CD14-positive monocyte (primary cell): ENCODE measurements around the gene HSD17B3. TPM values are rescaled to one million over a fixed set of nuclear protein-coding genes. Genes with fewer than 3 reads are reported as not detected.
"Not testable (repeated sequence)": the region's sequence is repeated elsewhere in the genome, so short reads cannot be mapped to it uniquely, and the experiment has no call there.

ENCODE experiments used
- DNase-seq, 3 donors: peaks; one replicate each; pipeline ENCODE4 v3.0.0-alpha.2; 2011 to 2022
- H2AFZ ChIP-seq: 2 replicates; pipeline ENCODE4 v1.6.0; 2012; ENCODE audit warnings: mild to moderate bottlenecking, low read depth, low read length, inconsistent platforms; ENCODE audit not compliant: insufficient read depth, poor library complexity, severe bottlenecking
- H3K27ac ChIP-seq, 2 donors: 1 replicate in 1 of 2; 2 replicates in 1 of 2; pipeline ENCODE4 v1.5.1; 2012 to 2013; ENCODE audit warnings: low read length in 2 of 2, control low read depth in 1 of 2, inconsistent platforms in 1 of 2, low read depth in 1 of 2, mild to moderate bottlenecking in 1 of 2
- H3K27me3 ChIP-seq, 2 donors: one replicate each; pipeline versions ENCODE4 v1.6.0 to v1.6.1; 2011 to 2013; ENCODE audit warnings: low read length in 2 of 2; ENCODE audit not compliant: control insufficient read depth in 2 of 2, insufficient read depth in 2 of 2
- H3K36me3 ChIP-seq, 2 donors: replicated peaks in 1 of 2; 1 replicate in 1 of 2; 2 replicates in 1 of 2; pipeline versions ENCODE4 v1.5.1 to v1.6.1; 2012 to 2013; ENCODE audit warnings: low read length in 2 of 2, control low read depth in 1 of 2, inconsistent platforms in 1 of 2, mild to moderate bottlenecking in 1 of 2; ENCODE audit not compliant: insufficient read depth in 2 of 2, control insufficient read depth in 1 of 2
- H3K4me1 ChIP-seq, 2 donors: 1 replicate in 1 of 2; 2 replicates in 1 of 2; pipeline versions ENCODE4 v1.5.1 to v1.6.1; 2012 to 2013; ENCODE audit warnings: low read length in 2 of 2, control low read depth in 1 of 2, inconsistent platforms in 1 of 2, mild to moderate bottlenecking in 1 of 2, moderate library complexity in 1 of 2; ENCODE audit not compliant: insufficient read depth in 2 of 2, control insufficient read depth in 1 of 2
- H3K4me2 ChIP-seq: replicated peaks from 2 replicates; pipeline ENCODE3; 2012; ENCODE audit warnings: low read length, moderate library complexity, mild to moderate bottlenecking; ENCODE audit not compliant: poor library complexity, severe bottlenecking; ENCODE audit errors: extremely low read depth
- H3K4me3 ChIP-seq, 3 experiments: fragments of 200-600 bp in 1 of 3; sonication (generic) in 1 of 3; replicated peaks in 1 of 3; 1 replicate in 2 of 3; 2 replicates in 1 of 3; pipeline ENCODE4 v1.5.1; 2011 to 2013; ENCODE audit warnings: low read length in 3 of 3, mild to moderate bottlenecking in 3 of 3, control low read depth in 2 of 3, low read depth in 2 of 3, inconsistent platforms in 1 of 3, moderate library complexity in 1 of 3
- H3K79me2 ChIP-seq: 2 replicates; pipeline ENCODE4 v1.6.0; 2012; ENCODE audit warnings: mild to moderate bottlenecking, control low read depth, inconsistent platforms, low read length, moderate library complexity; ENCODE audit not compliant: insufficient read depth
- H3K9ac ChIP-seq: 2 replicates; pipeline ENCODE4 v1.6.0; 2017; ENCODE audit warnings: low read length, mild to moderate bottlenecking; ENCODE audit not compliant: insufficient read depth, poor library complexity, severe bottlenecking
- H3K9me3 ChIP-seq, 2 donors: replicated peaks in 1 of 2; 1 replicate in 1 of 2; 2 replicates in 1 of 2; pipeline versions ENCODE4 v1.5.1 to v1.6.1; 2012 to 2013; ENCODE audit warnings: low read length in 2 of 2, control low read depth in 1 of 2; ENCODE audit not compliant: control insufficient read depth in 1 of 2, insufficient read depth in 1 of 2
- H4K20me1 ChIP-seq: 2 replicates; pipeline ENCODE4 v1.6.0; 2012; ENCODE audit warnings: mild to moderate bottlenecking, low read length, control low read depth, moderate library complexity; ENCODE audit not compliant: insufficient read depth
- H3K27ac Mint-ChIP-seq, 7 donors: one replicate each; pipeline ENCODE4 v1.8.0; 2020; ENCODE audit warnings: mild to moderate bottlenecking in 7 of 7, mixed read lengths in 7 of 7, moderate library complexity in 6 of 7, inconsistent platforms in 2 of 7
- H3K27me3 Mint-ChIP-seq, 3 donors: one replicate each; pipeline ENCODE4 v1.8.0; 2021 to 2022; ENCODE audit warnings: low read depth in 3 of 3, mild to moderate bottlenecking in 3 of 3, mixed read lengths in 3 of 3, moderate library complexity in 3 of 3, inconsistent platforms in 1 of 3
- H3K36me3 Mint-ChIP-seq, 2 donors: one replicate each; pipeline ENCODE4 v1.8.0; 2020; ENCODE audit warnings: mixed read lengths in 2 of 2, inconsistent platforms in 1 of 2, mild to moderate bottlenecking in 1 of 2
- H3K4me1 Mint-ChIP-seq: one replicate; pipeline ENCODE4 v1.8.0; 2020; ENCODE audit warnings: mild to moderate bottlenecking, mixed read lengths
- H3K4me3 Mint-ChIP-seq, 2 donors: one replicate each; pipeline ENCODE4 v1.8.0; 2020; ENCODE audit warnings: mild to moderate bottlenecking in 2 of 2, mixed read lengths in 2 of 2, moderate library complexity in 1 of 2
- H3K9me3 Mint-ChIP-seq, 7 donors: one replicate each; pipeline ENCODE4 v1.8.0; 2020 to 2022; ENCODE audit warnings: mixed read lengths in 7 of 7, mild to moderate bottlenecking in 6 of 7, moderate library complexity in 6 of 7, inconsistent platforms in 2 of 7
- CTCF ChIP-seq: fragments of 200-600 bp; IDR thresholded peaks from one replicate; pipeline ENCODE4 v1.8.0; 2022; ENCODE audit warnings: antibody characterized with exemption, mild to moderate bottlenecking
- WGBS: methylation state at CpG from one replicate; pipeline ENCODE4 v1.1.5; 2013; ENCODE audit warnings: missing lambda C conversion rate; ENCODE audit not compliant: insufficient coverage; 5-methylcytosine and 5-hydroxymethylcytosine counted together
- intact Hi-C, 2 donors: fragments of 100-400 bp; cut with micrococcal nuclease; formaldehyde crosslinking; loops; one replicate each; pipeline versions ENCODE4 v1.15.0 to v1.15.1; 2023
- polyA plus RNA-seq, 3 donors: library from polyadenylated mRNA; depleted of rRNA in 1 of 3; unstranded in 2 of 3; stranded (reverse) in 1 of 3; fragments of 300-500 nt in 2 of 3; fragments of >200 nt in 1 of 3; fragmentation: Illumina TruSeq in 2 of 3; gene quantifications; 1 replicate in 2 of 3; 2 replicates in 1 of 3; pipeline ENCODE4 v1.2.3, GENCODE V29; 2012 to 2021

Gene HSD17B3
- polyA plus RNA-seq, 3 donors: 0.09 TPM; not detected in 2

DNA sequence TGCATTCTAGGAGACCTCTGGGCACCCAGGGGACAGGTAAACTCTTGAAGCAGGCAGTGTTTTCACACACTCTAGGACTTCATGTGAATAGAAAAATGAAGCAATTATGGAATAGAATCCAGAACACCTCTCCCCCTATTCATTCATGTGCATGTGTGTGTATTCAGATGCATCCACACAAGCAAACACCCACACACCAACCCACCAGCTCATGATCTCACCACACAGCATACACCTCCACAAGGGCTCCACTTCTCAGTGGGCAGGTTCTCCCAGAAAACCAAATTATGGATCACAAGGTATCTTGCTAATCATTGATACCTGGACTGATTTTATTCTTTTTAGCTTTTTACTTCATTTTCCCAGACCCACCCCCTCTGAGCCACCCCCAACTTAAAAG lies 21.2 kb upstream of the HSD17B3 start:
- Histone ChIP-seq H3K79me2 (no peaks in the 10 kb centered on the region), H4K20me1 (no peaks in the 10 kb centered on the region), H3K4me2 (no peak overlapping the region), H3K9ac (no peak overlapping the region), H2AFZ (no peak overlapping the region), H3K27ac (no peak overlapping the region), H3K27me3 (no peaks in the 10 kb centered on the region), H3K4me3 (no peak overlapping the region), H3K9me3 (no peaks in the 10 kb centered on the region), H3K4me1 (peaks cover 12% of the 10 kb centered on the region in 2 donors), H3K36me3 (no peaks in the 10 kb centered on the region)
- Mint-ChIP-seq H3K4me3 (no peak overlapping the region), H3K27me3 (peaks cover 0 to 2% (median 0%) of the 10 kb centered on the region in 3 donors), H3K27ac (no peak overlapping the region), H3K9me3 (peaks cover 0 to 3% (median 0%) of the 10 kb centered on the region in 7 donors), H3K4me1 (peaks cover 14% of the 10 kb centered on the region), H3K36me3 (peaks cover 18 to 19% of the 10 kb centered on the region in 2 donors)
- intact Hi-C loops: no loop called here
- DNase-seq: no peak
- no peak for TF ChIP-seq CTCF

DNA sequence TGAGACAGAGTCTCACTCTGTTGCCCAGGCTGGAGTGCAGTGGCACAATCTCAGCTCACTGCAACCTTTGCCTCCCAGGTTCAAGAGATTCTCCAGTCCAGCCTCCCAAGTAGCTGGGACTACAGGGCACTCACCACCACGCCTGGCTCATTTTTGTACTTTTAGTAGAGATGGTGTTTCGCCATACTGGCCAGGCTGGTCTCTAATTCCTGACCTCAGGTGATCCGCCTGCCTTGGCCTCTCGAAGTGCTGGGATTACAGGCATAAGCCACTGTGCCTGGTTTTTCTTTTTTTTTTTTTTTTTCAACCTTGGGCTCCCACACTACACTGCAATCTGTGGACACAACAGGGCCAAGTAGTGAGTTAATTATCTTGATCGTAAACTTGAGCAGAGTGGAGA lies 20.8 kb upstream of the HSD17B3 start:
- H3K36me3 ChIP-seq, DNase-seq, H3K9ac ChIP-seq, H3K27me3 Mint-ChIP-seq, H3K4me2 ChIP-seq, H3K27me3 ChIP-seq, H3K9me3 Mint-ChIP-seq, H4K20me1 ChIP-seq, intact Hi-C loops, H3K27ac ChIP-seq, H3K27ac Mint-ChIP-seq, H3K4me3 Mint-ChIP-seq, H2AFZ ChIP-seq, H3K4me3 ChIP-seq, H3K9me3 ChIP-seq, H3K79me2 ChIP-seq: not testable (repeated sequence)
- WGBS: no CpG with 5 or more reads among the region's 5 CpGs
- Mint-ChIP-seq H3K36me3 (peaks cover 18 to 19% of the 10 kb centered on the region in 2 donors), H3K4me1 (peaks cover 14% of the 10 kb centered on the region)
- peaks cover 12% of the 10 kb centered on the region in 2 donors for H3K4me1 ChIP-seq

GRCh38 chr9:96322210-96322609 lies 20.2 kb upstream of the HSD17B3 start:
- H3K36me3 ChIP-seq, H3K4me3 Mint-ChIP-seq, H3K9ac ChIP-seq, H3K27ac Mint-ChIP-seq, H3K27me3 Mint-ChIP-seq, H3K4me2 ChIP-seq, H3K79me2 ChIP-seq, intact Hi-C loops, DNase-seq, H3K9me3 ChIP-seq, H3K9me3 Mint-ChIP-seq, H3K27me3 ChIP-seq, H4K20me1 ChIP-seq, H2AFZ ChIP-seq, H3K27ac ChIP-seq, H3K4me3 ChIP-seq: not testable (repeated sequence)
- Mint-ChIP-seq H3K4me1 (peaks cover 15% of the 10 kb centered on the region), H3K36me3 (peaks cover 18 to 19% of the 10 kb centered on the region in 2 donors)
- peaks cover 12% of the 10 kb centered on the region in 2 donors for H3K4me1 ChIP-seq
- WGBS: no CpG with 5 or more reads among the region's 3 CpGs
